Activated naive CD4-positive, alpha-beta T cell treated with anti-CD3 and anti-CD28 coated beads, Interleukin-2, amount 50 U/mL, for 72 hours (primary cell): ENCODE measurements around the gene CGGBP1. TPM values are rescaled to one million over a fixed set of nuclear protein-coding genes. Genes with fewer than 3 reads are reported as not detected.
"Not testable (repeated sequence)": the region's sequence is repeated elsewhere in the genome, so short reads cannot be mapped to it uniquely, and the experiment has no call there.

Experiments
- ATAC-seq, 2 donors: fragments of 150-1000 bp; cut with Tn5 transposase; 2 replicates each; pipeline ENCODE4 v1.10.0; 2021; ENCODE audit warnings: mild to moderate bottlenecking in 2 of 2, moderate library complexity in 2 of 2
- DNase-seq, 2 donors: peaks; one replicate each; pipeline ENCODE4 v3.0.0; 2021 to 2022; ENCODE audit warnings: low spot score in 2 of 2
- H3K27ac Mint-ChIP-seq, 2 donors: one replicate each; pipeline ENCODE4 v1.8.0; 2022; ENCODE audit warnings: mild to moderate bottlenecking in 2 of 2, mixed read lengths in 2 of 2
- H3K36me3 Mint-ChIP-seq, 2 donors: one replicate each; pipeline ENCODE4 v1.8.0; 2022; ENCODE audit warnings: mixed read lengths in 2 of 2
- H3K9me3 Mint-ChIP-seq, 2 donors: one replicate each; pipeline ENCODE4 v1.8.0; 2022; ENCODE audit warnings: mixed read lengths in 2 of 2
- total RNA-seq, 2 donors: library from RNA; stranded (reverse); gene quantifications; one replicate each; pipeline ENCODE4 v1.2.3, GENCODE V29; 2022

Gene CGGBP1
- total RNA-seq, 2 donors from 2014 or later = 95.9 to 121 TPM

- Mint-ChIP-seq H3K27ac (no peak overlapping the region), H3K9me3 (peaks cover 0 to 3% of the 10 kb centered on the region in 2 donors), H3K36me3 (no peaks in the 10 kb centered on the region)
- ATAC-seq = no peak
- DNase-seq = no peak
These were observed 12.0 kb downstream of the CGGBP1 start for GRCh38 chr3:88046766-88047165.

DNA sequence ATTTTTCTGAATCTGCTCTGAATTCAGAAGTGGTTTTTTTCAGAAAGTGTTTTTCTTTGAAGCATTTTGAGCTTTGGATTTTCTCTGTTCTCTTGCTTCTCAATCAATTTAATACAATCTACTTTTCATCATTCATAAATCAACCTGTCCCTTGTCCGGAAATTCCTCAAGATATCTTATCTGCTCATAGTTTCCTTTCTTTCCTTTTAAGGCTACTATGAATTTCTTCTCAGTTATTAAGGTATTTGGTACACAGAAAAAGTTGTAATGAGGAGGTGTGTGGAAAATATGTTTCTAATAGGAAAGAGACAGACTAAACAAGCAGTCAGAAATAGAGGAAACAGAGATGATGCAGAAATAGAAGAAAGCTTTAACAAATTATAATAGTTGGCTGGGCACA lies 14.4 kb downstream of the CGGBP1 start:
- Mint-ChIP-seq H3K9me3 (peaks cover 0 to 2% of the 10 kb centered on the region in 2 donors), H3K36me3 (no peaks in the 10 kb centered on the region), H3K27ac (no peak overlapping the region)
- ATAC-seq = no peak
- DNase-seq = no peak

DNA sequence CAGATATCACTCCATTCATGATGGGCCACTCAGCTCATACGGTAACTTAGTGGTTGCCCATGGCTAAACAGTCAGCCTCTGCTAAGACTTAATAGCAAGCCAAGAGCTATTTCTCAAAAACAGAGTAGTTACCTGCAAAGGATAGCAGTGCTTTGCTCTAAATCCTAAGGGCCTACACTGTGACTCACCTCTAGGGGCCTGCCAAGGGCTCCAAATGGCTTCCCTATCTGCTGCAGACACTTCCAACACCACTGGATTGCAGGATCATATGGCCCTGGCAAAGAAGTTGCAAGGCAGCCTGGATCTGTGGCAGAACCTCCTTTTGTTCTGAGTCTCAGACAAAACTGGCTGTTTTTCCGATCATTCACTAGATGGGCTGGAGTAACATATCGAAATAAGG lies 17.8 kb downstream of the CGGBP1 start:
- no peaks in the 10 kb centered on the region for H3K36me3 Mint-ChIP-seq
- peaks cover 0 to 2% of the 10 kb centered on the region in 2 donors for H3K9me3 Mint-ChIP-seq
- DNase-seq (no peak), ATAC-seq (no peak)
- H3K27ac Mint-ChIP-seq = no peak overlapping the region

- no peak for DNase-seq
- H3K27ac Mint-ChIP-seq = no peak overlapping the region
- H3K36me3 Mint-ChIP-seq = no peaks in the 10 kb centered on the region
- ATAC-seq = no peak
- peaks cover 0 to 2% of the 10 kb centered on the region in 2 donors for H3K9me3 Mint-ChIP-seq
These were observed 18.3 kb downstream of the CGGBP1 start for GRCh38 chr3:88040529-88040928.

GRCh38 chr3:88038566-88038965 lies 20.2 kb downstream of the CGGBP1 start:
- H3K9me3 Mint-ChIP-seq = peaks cover 0 to 2% of the 10 kb centered on the region in 2 donors
- DNase-seq (no peak), ATAC-seq (no peak)
- H3K27ac Mint-ChIP-seq = no peak overlapping the region
- no peaks in the 10 kb centered on the region for H3K36me3 Mint-ChIP-seq

- ATAC-seq = no peak
- H3K27ac Mint-ChIP-seq = no peak overlapping the region
- peaks cover 0 to 2% of the 10 kb centered on the region in 2 donors for H3K9me3 Mint-ChIP-seq
- no peaks in the 10 kb centered on the region for H3K36me3 Mint-ChIP-seq
- DNase-seq = no peak
These were observed 22.6 kb downstream of the CGGBP1 start for GRCh38 chr3:88036221-88036620.

DNA sequence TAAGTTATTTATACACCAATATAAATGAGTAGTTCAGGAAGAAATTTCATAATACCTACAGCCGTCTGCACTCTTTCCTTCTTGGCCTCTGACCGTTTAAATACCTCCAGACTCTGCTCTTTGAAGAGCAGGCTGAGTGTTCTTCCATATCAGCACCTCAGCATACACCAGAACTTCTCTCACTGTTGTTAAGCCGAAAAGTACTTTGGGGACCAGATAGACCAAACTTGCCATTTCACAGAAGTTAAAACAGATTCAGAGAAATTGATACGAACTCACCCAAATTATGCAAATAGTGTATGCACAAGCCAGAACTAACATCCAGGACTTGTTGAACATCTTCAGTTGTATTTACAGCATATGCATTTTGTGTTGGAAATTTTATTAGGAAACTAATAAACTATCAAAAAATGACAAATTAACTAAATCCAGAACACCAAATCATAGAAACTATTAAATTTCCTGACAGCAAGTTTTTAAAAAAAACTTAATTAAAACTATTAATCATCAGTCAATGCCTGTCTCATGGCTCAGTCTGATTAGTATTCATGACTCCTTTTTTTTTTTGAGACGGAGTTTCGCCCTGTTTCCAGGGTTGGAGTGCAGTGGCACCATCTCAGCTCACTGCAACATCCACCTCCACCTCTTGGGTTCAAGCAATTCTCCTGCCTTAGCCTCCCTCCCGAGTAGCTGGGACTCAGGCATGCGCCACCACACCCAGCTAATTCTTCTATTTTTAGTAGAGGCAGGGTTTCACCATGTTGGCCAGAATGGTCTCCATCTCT lies 24.1 kb downstream of the CGGBP1 start:
- H3K27ac Mint-ChIP-seq = no peak overlapping the region
- no peak for ATAC-seq

GRCh38 chr3:88033808-88034207 lies 25.0 kb downstream of the CGGBP1 start:
- Mint-ChIP-seq H3K9me3 (no peaks in the 10 kb centered on the region), H3K36me3 (no peaks in the 10 kb centered on the region), H3K27ac (no peak overlapping the region)
- no peak for DNase-seq
- ATAC-seq = no peak

More for the DNA sequence above, 24.1 kb downstream of the CGGBP1 start:
- Mint-ChIP-seq H3K9me3 (no peaks in the 10 kb centered on the region), H3K36me3 (no peaks in the 10 kb centered on the region)
- DNase-seq = no peak

DNA sequence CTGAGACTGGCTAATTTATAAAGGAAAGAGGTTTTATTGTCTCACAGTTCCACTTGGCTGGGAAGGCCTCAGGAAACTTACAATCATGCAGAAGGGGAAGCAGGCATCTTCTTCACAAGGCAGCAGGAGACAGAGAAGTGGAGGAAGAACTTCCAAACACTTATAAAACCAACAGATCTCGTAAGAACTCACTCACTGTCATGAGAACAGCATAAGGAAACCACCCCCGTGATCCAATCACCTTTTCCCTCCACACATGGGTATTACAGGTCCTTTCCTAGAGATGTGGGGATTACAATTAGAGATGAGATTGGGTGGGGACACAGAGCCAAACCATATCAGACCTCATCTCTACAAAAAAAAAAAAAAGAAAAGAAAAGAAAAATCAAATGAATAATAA lies 25.7 kb downstream of the CGGBP1 start:
- ATAC-seq = no peak
- Mint-ChIP-seq H3K27ac (peak overlapping the region in 1 of 2 donors; percentile 74), H3K9me3 (no peaks in the 10 kb centered on the region), H3K36me3 (no peaks in the 10 kb centered on the region)
- DNase-seq = no peak

GRCh38 chr3:88032245-88032644 lies 26.6 kb downstream of the CGGBP1 start:
- peak; percentile 16 to 73 for ATAC-seq
- H3K27ac Mint-ChIP-seq = peak overlapping the region; percentile 41 to 74
- H3K9me3 Mint-ChIP-seq = no peaks in the 10 kb centered on the region
- DNase-seq = no peak
- no peaks in the 10 kb centered on the region for H3K36me3 Mint-ChIP-seq

- Mint-ChIP-seq H3K9me3 (no peaks in the 10 kb centered on the region), H3K36me3 (no peaks in the 10 kb centered on the region), H3K27ac (peak overlapping the region; percentile 74 to 76)
- DNase-seq = no peak
- ATAC-seq = peak; percentile 69 to 84
These were observed 27.1 kb downstream of the CGGBP1 start for GRCh38 chr3:88031642-88032077.

DNA sequence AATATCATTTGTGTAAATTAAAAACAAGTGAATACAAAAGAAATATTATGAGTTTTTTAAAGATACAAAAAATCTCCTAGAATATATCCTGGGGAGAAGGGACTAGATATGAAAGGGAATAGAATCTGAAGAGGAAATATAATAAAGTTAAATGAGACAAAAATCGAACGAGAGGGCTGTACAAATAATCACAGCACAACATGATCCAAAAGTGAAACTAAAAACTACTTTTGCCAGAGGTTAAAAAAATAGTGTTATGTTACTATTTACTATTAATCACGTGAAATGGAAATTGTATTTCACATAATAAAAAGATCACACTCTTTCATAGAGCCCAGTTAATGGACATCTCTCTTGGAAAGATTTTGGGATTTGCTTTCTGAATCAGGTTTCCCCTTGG lies 28.6 kb downstream of the CGGBP1 start:
- no peaks in the 10 kb centered on the region for H3K36me3 Mint-ChIP-seq
- DNase-seq (no peak), ATAC-seq (no peak)
- H3K9me3 Mint-ChIP-seq = no peaks in the 10 kb centered on the region
- no peak overlapping the region for H3K27ac Mint-ChIP-seq

- H3K9me3 Mint-ChIP-seq = no peaks in the 10 kb centered on the region
- no peak for ATAC-seq
- no peak overlapping the region for H3K27ac Mint-ChIP-seq
- no peaks in the 10 kb centered on the region for H3K36me3 Mint-ChIP-seq
- DNase-seq = no peak
These were observed 29.9 kb downstream of the CGGBP1 start for GRCh38 chr3:88028876-88029275.

- Mint-ChIP-seq H3K9me3 (peaks cover 0 to 4% of the 10 kb centered on the region in 2 donors), H3K36me3 (peaks cover 0 to 6% of the 10 kb centered on the region in 2 donors), H3K27ac (no peak overlapping the region)
- DNase-seq (no peak), ATAC-seq (no peak)
These were observed 33.7 kb downstream of the CGGBP1 start for GRCh38 chr3:88025001-88025552.

GRCh38 chr3:88019024-88019423 lies 39.8 kb downstream of the CGGBP1 start:
- no peak overlapping the region for H3K27ac Mint-ChIP-seq
- peaks cover 0 to 4% of the 10 kb centered on the region in 2 donors for H3K9me3 Mint-ChIP-seq
- DNase-seq = no peak
- peaks cover 0 to 6% of the 10 kb centered on the region in 2 donors for H3K36me3 Mint-ChIP-seq
- peak; percentile 44 to 48 for ATAC-seq

- not testable (repeated sequence) for H3K27ac Mint-ChIP-seq, ATAC-seq, H3K36me3 Mint-ChIP-seq, H3K9me3 Mint-ChIP-seq, DNase-seq
These were observed 43.1 kb downstream of the CGGBP1 start for GRCh38 chr3:88015656-88016055.

DNA sequence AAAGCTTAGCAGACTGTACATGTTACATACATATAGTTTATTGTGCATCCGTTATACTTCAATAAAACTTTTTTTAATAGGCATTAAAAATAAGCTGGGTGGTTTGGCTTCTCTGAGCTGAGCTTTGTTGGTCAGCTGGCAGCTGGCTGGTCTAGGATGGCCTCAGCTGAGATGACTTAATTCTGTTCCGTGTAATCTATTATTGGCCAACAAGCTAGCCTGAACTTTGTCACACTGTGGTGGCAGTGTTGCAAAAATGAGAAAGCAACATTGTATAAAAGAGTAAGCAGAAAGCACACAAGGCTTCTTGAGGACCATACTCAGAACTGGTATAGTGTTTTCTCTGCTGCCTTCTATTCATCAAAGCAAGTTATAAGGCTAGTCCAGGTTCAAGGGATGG lies 45.2 kb downstream of the CGGBP1 start:
- ATAC-seq = no peak
- H3K27ac Mint-ChIP-seq = no peak overlapping the region
- no peaks in the 10 kb centered on the region for H3K9me3 Mint-ChIP-seq
- DNase-seq = no peak
- H3K36me3 Mint-ChIP-seq = no peaks in the 10 kb centered on the region

- no peaks in the 10 kb centered on the region for H3K9me3 Mint-ChIP-seq
- ATAC-seq (no peak), DNase-seq (no peak)
- no peaks in the 10 kb centered on the region for H3K36me3 Mint-ChIP-seq
- H3K27ac Mint-ChIP-seq = no peak overlapping the region
These were observed 48.0 kb downstream of the CGGBP1 start for GRCh38 chr3:88010810-88011209.
